ENCODE measurements around the gene PRXL2A.

The PRXL2A gene

DNA sequence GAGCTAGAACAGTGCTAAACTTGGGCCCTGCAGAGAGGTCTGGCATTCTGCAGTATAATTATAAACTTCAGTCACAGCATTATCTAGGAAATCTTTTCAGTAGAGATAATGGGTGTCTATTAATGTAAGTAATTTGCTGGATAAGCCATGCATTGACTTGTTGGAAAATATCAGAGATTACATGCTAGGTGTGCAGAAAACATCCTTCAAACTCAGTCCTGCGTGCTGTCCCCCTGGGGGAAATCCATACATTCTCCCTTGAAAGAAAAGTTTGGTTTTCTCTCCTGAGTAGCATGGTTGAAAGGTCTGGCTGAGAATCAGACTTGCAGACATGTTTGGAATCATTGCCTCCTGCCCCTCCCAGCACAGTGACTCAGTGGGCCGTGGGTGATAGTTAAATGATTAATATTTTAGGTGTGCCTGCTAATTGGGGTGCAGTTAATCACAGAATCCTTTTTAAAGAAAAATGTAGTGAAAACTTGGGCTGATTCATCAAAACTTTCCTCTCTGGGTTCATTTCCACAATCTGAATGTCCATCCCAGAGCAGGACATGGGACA is 13.9 kb upstream of the PRXL2A start:
- TF ChIP-seq TAF1 (IDR thresholded peaks at IDR 0.05; ENCODE audit: borderline replicate concordance, insufficient read depth, low read length) (no peak), POLR2AphosphoS5 (IDR thresholded peaks at IDR 0.05; ENCODE audit: low read depth, low read length) (no peak), FOXP2 (optimal IDR thresholded peaks at IDR 0.05; ENCODE audit: borderline replicate concordance, extremely low read depth, extremely low read length, insufficient read depth) (no peak), SIN3A (IDR thresholded peaks at IDR 0.05; ENCODE audit: borderline replicate concordance, insufficient read depth, low read length) (no peak)
- TF ChIP-seq, protein P1, sequence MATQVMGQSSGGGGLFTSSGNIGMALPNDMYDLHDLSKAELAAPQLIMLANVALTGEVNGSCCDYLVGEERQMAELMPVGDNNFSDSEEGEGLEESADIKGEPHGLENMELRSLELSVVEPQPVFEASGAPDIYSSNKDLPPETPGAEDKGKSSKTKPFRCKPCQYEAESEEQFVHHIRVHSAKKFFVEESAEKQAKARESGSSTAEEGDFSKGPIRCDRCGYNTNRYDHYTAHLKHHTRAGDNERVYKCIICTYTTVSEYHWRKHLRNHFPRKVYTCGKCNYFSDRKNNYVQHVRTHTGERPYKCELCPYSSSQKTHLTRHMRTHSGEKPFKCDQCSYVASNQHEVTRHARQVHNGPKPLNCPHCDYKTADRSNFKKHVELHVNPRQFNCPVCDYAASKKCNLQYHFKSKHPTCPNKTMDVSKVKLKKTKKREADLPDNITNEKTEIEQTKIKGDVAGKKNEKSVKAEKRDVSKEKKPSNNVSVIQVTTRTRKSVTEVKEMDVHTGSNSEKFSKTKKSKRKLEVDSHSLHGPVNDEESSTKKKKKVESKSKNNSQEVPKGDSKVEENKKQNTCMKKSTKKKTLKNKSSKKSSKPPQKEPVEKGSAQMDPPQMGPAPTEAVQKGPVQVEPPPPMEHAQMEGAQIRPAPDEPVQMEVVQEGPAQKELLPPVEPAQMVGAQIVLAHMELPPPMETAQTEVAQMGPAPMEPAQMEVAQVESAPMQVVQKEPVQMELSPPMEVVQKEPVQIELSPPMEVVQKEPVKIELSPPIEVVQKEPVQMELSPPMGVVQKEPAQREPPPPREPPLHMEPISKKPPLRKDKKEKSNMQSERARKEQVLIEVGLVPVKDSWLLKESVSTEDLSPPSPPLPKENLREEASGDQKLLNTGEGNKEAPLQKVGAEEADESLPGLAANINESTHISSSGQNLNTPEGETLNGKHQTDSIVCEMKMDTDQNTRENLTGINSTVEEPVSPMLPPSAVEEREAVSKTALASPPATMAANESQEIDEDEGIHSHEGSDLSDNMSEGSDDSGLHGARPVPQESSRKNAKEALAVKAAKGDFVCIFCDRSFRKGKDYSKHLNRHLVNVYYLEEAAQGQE (IDR thresholded peaks at IDR 0.05; ENCODE audit: insufficient read depth in 1 of 2, low read depth in 2 of 2, low read length in 2 of 2), result no peak

GRCh38 chr10:80397014-80397413 is 11.3 kb upstream of the PRXL2A start:
- TF ChIP-seq POLR2AphosphoS5 (IDR thresholded peaks at IDR 0.05; ENCODE audit: low read depth, low read length) (no peak), SIN3A (IDR thresholded peaks at IDR 0.05; ENCODE audit: borderline replicate concordance, insufficient read depth, low read length) (no peak), TAF1 (IDR thresholded peaks at IDR 0.05; ENCODE audit: borderline replicate concordance, insufficient read depth, low read length) (no peak)

DNA sequence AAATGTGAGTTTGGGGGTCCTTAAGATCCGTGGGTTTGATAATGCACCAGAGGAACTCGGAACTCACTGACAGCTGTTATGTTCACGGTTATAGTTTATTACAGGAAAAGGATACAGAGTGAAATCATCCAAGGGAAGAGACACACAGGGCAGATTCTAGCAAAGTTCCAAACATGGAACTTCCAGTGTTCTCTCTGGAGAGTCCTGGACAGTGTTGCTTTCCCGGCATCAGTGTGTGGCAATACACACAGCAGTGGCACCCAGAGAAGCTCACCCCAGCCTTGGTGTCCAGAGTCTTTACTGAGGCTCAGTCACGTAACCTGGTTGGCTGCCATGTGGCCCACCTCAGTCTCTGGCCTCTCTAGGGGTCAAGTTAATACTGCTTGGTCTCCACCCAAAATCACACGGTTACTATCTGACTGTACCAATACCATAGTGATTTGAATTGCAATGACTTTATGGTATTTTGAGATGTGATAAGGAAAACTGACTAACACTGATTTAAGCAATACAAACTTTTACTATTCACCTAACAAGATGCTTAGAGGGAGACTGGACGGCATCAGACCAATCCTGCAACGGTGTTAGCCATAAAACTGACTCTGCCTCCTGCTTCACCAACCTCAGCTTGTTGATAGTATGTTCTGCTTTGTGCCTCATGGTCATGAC is 8.1 kb upstream of the PRXL2A start:
- no peak for TF ChIP-seq SIN3A (IDR thresholded peaks at IDR 0.05; ENCODE audit: borderline replicate concordance, insufficient read depth, low read length)
- no peak for TF ChIP-seq FOXP2 (optimal IDR thresholded peaks at IDR 0.05; ENCODE audit: borderline replicate concordance, extremely low read depth, extremely low read length, insufficient read depth)
- no peak for TF ChIP-seq POLR2AphosphoS5 (IDR thresholded peaks at IDR 0.05; ENCODE audit: low read depth, low read length)
- TF ChIP-seq, protein P1 (IDR thresholded peaks at IDR 0.05; ENCODE audit: insufficient read depth in 1 of 2, low read depth in 2 of 2, low read length in 2 of 2), result no peak
- no peak for TF ChIP-seq TAF1 (IDR thresholded peaks at IDR 0.05; ENCODE audit: borderline replicate concordance, insufficient read depth, low read length)

DNA sequence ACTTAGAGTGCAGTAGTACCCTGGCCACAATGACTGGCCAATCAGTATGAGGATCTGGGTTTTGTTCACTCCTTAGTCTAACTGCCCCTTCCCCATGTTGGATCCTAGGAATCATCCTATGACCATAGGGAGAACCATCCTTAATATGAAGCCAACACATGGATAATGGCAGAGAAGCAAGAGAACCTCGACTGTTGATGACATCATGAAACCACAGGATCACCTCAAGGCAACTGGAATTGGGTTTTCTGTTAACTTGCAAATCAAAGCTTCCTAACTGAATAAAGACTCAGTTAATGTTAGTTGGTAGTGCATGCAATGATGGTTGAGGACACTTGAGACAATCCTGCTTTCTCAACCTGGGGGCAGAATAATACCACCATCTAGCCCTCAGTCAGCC is 3.3 kb upstream of the PRXL2A start:
- TF ChIP-seq, protein P1 (IDR thresholded peaks at IDR 0.05; ENCODE audit: insufficient read depth in 1 of 2, low read depth in 2 of 2, low read length in 2 of 2), result no peak
- no peak for TF ChIP-seq POLR2AphosphoS5 (IDR thresholded peaks at IDR 0.05; ENCODE audit: low read depth, low read length)
- TF ChIP-seq TAF1 (IDR thresholded peaks at IDR 0.05; ENCODE audit: borderline replicate concordance, insufficient read depth, low read length), result no peak
- no peak for TF ChIP-seq FOXP2 (optimal IDR thresholded peaks at IDR 0.05; ENCODE audit: borderline replicate concordance, extremely low read depth, extremely low read length, insufficient read depth)
- TF ChIP-seq SIN3A (IDR thresholded peaks at IDR 0.05; ENCODE audit: borderline replicate concordance, insufficient read depth, low read length), result no peak

- TF ChIP-seq FOXP2 (optimal IDR thresholded peaks at IDR 0.05; ENCODE audit: borderline replicate concordance, extremely low read depth, extremely low read length, insufficient read depth) (no peak), SIN3A (IDR thresholded peaks at IDR 0.05; ENCODE audit: borderline replicate concordance, insufficient read depth, low read length) (no peak), TAF1 (IDR thresholded peaks at IDR 0.05; ENCODE audit: borderline replicate concordance, insufficient read depth, low read length) (no peak), POLR2AphosphoS5 (IDR thresholded peaks at IDR 0.05; ENCODE audit: low read depth, low read length) (no peak)
- TF ChIP-seq, protein P1 (IDR thresholded peaks at IDR 0.05; ENCODE audit: insufficient read depth in 1 of 2, low read depth in 2 of 2, low read length in 2 of 2), result no peak
Measured at GRCh38 chr10:80405626-80406025, 2.7 kb upstream of the PRXL2A start.
